H1 (cell line): ENCODE data around the gene TBC1D30. TPM values are rescaled to one million over a fixed set of nuclear protein-coding genes. Genes with fewer than 3 reads are reported as not detected.

Experiments used
- CTCF ChIA-PET: fragments of 300-600 bp; sonication (Branson Sonifier 250); formaldehyde crosslinking; loops from one replicate; lab custom pipeline; 2021; ENCODE audit not compliant: partially characterized antibody; lab: Charles Lee
- POLR2A ChIA-PET: fragments of 300-600 bp; sonication (Branson Sonifier 250); formaldehyde crosslinking; loops from one replicate; lab custom pipeline; 2021; ENCODE audit warnings: inconsistent platforms; ENCODE audit not compliant: partially characterized antibody; lab: Charles Lee
- DNase-seq, 2 experiments: peaks; one replicate each; pipeline versions ENCODE4 v3.0.0 to v3.0.0-alpha.2; 2010 to 2022; ENCODE audit warnings: low spot score in 2 of 2, low read depth in 1 of 2, mixed read lengths in 1 of 2
- FAIRE-seq: peaks from 2 replicates; lab custom pipeline; 2011; peaks lifted over from hg19 to GRCh38; lab: Jason Lieb, UNC
- H2AFZ ChIP-seq: 2 replicates; pipeline ENCODE4 v1.8.1; 2012; ENCODE audit warnings: low read length, inconsistent platforms
- H2AK5ac ChIP-seq: 2 replicates; pipeline ENCODE4 v1.6.1; 2013; ENCODE audit warnings: low read depth, low read length
- H2BK120ac ChIP-seq: replicated peaks from 2 replicates; pipeline ENCODE3; 2013; ENCODE audit warnings: low read depth, low read length, inconsistent platforms
- H2BK12ac ChIP-seq: 2 replicates; pipeline ENCODE4 v1.6.1; 2013; ENCODE audit warnings: low read depth, low read length
- H2BK15ac ChIP-seq: 2 replicates; pipeline ENCODE4 v1.6.1; 2013; ENCODE audit warnings: low read length
- H2BK20ac ChIP-seq: 2 replicates; pipeline ENCODE4 v1.6.1; 2013; ENCODE audit warnings: low read length
- H2BK5ac ChIP-seq: 2 replicates; pipeline ENCODE4 v1.6.1; 2013; ENCODE audit warnings: low read depth, low read length
- H3K14ac ChIP-seq: 2 replicates; pipeline ENCODE4 v1.6.1; 2013; ENCODE audit warnings: inconsistent platforms; ENCODE audit not compliant: insufficient read length
- H3K18ac ChIP-seq: 2 replicates; pipeline ENCODE4 v1.6.1; 2013; ENCODE audit warnings: low read length; ENCODE audit errors: extremely low read depth
- H3K23ac ChIP-seq: 2 replicates; pipeline ENCODE4 v1.6.1; 2013; ENCODE audit warnings: inconsistent platforms; ENCODE audit not compliant: insufficient read length
- H3K23me2 ChIP-seq: 2 replicates; pipeline ENCODE4 v1.6.1; 2013; ENCODE audit warnings: low read depth, low read length
- H3K27ac ChIP-seq: 2 replicates; pipeline ENCODE4 v1.6.1; 2011; ENCODE audit warnings: low read depth, low read length, inconsistent platforms
- H3K27me3 ChIP-seq, 4 experiments: replicated peaks in 1 of 4; 1 replicate in 1 of 4; 2 replicates in 3 of 4; pipeline versions ENCODE4 v1.6.1 to v1.8.1; 2011 to 2013; ENCODE audit warnings: low read length in 3 of 4, mild to moderate bottlenecking in 3 of 4, inconsistent platforms in 2 of 4, mixed read lengths in 2 of 4, moderate library complexity in 1 of 4; ENCODE audit not compliant: control insufficient read depth in 3 of 4, insufficient read depth in 3 of 4; ENCODE audit errors: extremely low read depth in 1 of 4
- H3K36me3 ChIP-seq, 4 experiments: 2 replicates each; pipeline versions ENCODE4 v1.6.1 to v1.8.1; 2011 to 2013; ENCODE audit warnings: mild to moderate bottlenecking in 4 of 4, low read length in 3 of 4, moderate library complexity in 2 of 4, control low read depth in 1 of 4, inconsistent platforms in 1 of 4; ENCODE audit not compliant: insufficient read depth in 4 of 4, control insufficient read depth in 2 of 4
- H3K4ac ChIP-seq: replicated peaks from 2 replicates; pipeline ENCODE3; 2013; ENCODE audit warnings: low read length, low read depth, mixed read lengths, inconsistent platforms; ENCODE audit not compliant: insufficient read length
- H3K4me1 ChIP-seq, 4 experiments: replicated peaks in 1 of 4; 1 replicate in 1 of 4; 2 replicates in 3 of 4; pipeline versions ENCODE4 v1.6.1 to v1.8.1; 2011 to 2013; ENCODE audit warnings: low read length in 3 of 4, inconsistent platforms in 2 of 4, mixed read lengths in 1 of 4; ENCODE audit not compliant: insufficient read depth in 4 of 4, control insufficient read depth in 3 of 4
- H3K4me2 ChIP-seq, 2 experiments: 2 replicates each; pipeline versions ENCODE4 v1.6.1 to v1.8.1; 2011 to 2013; ENCODE audit warnings: low read depth in 2 of 2, low read length in 2 of 2, control low read depth in 1 of 2, inconsistent platforms in 1 of 2, mild to moderate bottlenecking in 1 of 2; ENCODE audit not compliant: insufficient read depth in 1 of 2
- H3K4me3 ChIP-seq, 4 experiments: fragments of 200-600, 300-600 bp in 1 of 4; sonication (generic), shearing (Covaris generic), sonication (Bioruptor Twin) in 1 of 4; 2 replicates each; pipeline versions ENCODE4 v1.5.1 to v1.8.1; 2011 to 2016; ENCODE audit warnings: low read length in 4 of 4, low read depth in 3 of 4, control low read depth in 2 of 4, inconsistent platforms in 2 of 4, mild to moderate bottlenecking in 2 of 4, mixed read lengths in 1 of 4, moderate library complexity in 1 of 4; ENCODE audit not compliant: insufficient read depth in 2 of 4; ENCODE audit errors: extremely low read depth in 1 of 4
- H3K56ac ChIP-seq: replicated peaks from 2 replicates; pipeline ENCODE3; 2013; ENCODE audit warnings: low read depth, mild to moderate bottlenecking, mixed read lengths, low read length, inconsistent platforms; ENCODE audit not compliant: insufficient read length
- H3K79me1 ChIP-seq: 2 replicates; pipeline ENCODE4 v1.6.1; 2013; ENCODE audit warnings: low read depth, low read length, control low read depth
- H3K79me2 ChIP-seq, 2 experiments: 2 replicates each; pipeline versions ENCODE4 v1.6.1 to v1.8.1; 2012 to 2013; ENCODE audit warnings: low read length in 2 of 2, mild to moderate bottlenecking in 2 of 2, inconsistent platforms in 1 of 2; ENCODE audit not compliant: insufficient read depth in 2 of 2, control insufficient read depth in 1 of 2
- H3K9ac ChIP-seq, 4 experiments: replicated peaks in 1 of 4; 1 replicate in 1 of 4; 2 replicates in 3 of 4; pipeline versions ENCODE4 v1.6.1 to v1.8.1; 2011 to 2013; ENCODE audit warnings: low read depth in 3 of 4, low read length in 3 of 4, control low read depth in 2 of 4, mild to moderate bottlenecking in 2 of 4, moderate library complexity in 2 of 4, inconsistent platforms in 1 of 4; ENCODE audit errors: extremely low read depth in 1 of 4
- H3K9me3 ChIP-seq, 2 experiments: 2 replicates each; pipeline versions ENCODE4 v1.6.1 to v1.8.1; 2012 to 2013; ENCODE audit warnings: mild to moderate bottlenecking in 2 of 2, moderate library complexity in 2 of 2, control low read depth in 1 of 2, inconsistent platforms in 1 of 2, low read depth in 1 of 2, low read length in 1 of 2, mixed read lengths in 1 of 2; ENCODE audit not compliant: insufficient read depth in 2 of 2
- H4K20me1 ChIP-seq, 2 experiments: replicated peaks in 1 of 2; 2 replicates each; pipeline versions ENCODE3 to v1.8.1; 2011 to 2013; ENCODE audit warnings: inconsistent platforms in 2 of 2, low read length in 2 of 2, mild to moderate bottlenecking in 1 of 2; ENCODE audit not compliant: insufficient read depth in 2 of 2, control insufficient read depth in 1 of 2
- H4K5ac ChIP-seq: 2 replicates; pipeline ENCODE4 v1.6.1; 2013; ENCODE audit warnings: low read length, low read depth, mixed read lengths, inconsistent platforms; ENCODE audit not compliant: insufficient read length
- H4K8ac ChIP-seq: 2 replicates; pipeline ENCODE4 v1.8.0; 2013; ENCODE audit warnings: mild to moderate bottlenecking, moderate library complexity, low read length, inconsistent platforms; ENCODE audit not compliant: insufficient read depth; ENCODE audit errors: extremely low read depth
- H4K91ac ChIP-seq: replicated peaks from 2 replicates; pipeline ENCODE3; 2013; ENCODE audit warnings: low read length, mixed read lengths, inconsistent platforms; ENCODE audit not compliant: insufficient read length
- WGBS, 2 experiments: shearing (Covaris generic) in 1 of 2; methylation state at CpG; one replicate each; pipeline versions ENCODE4 v1.1.6 to v1.1.7; 2013 to 2015; ENCODE audit warnings: low lambda C conversion rate in 2 of 2, mixed read lengths in 2 of 2, inconsistent platforms in 1 of 2, low coverage in 1 of 2, missing lambda C conversion rate in 1 of 2; ENCODE audit not compliant: insufficient replicate concordance in 2 of 2, insufficient coverage in 1 of 2, insufficient read length in 1 of 2; ENCODE audit errors: extremely low coverage in 1 of 2, missing lambda C conversion rate in 1 of 2; 5-methylcytosine and 5-hydroxymethylcytosine counted together
- polyA plus RNA-seq, 7 experiments: library from polyadenylated mRNA; depleted of rRNA in 3 of 7; stranded (reverse) in 5 of 7; unstranded in 2 of 7; fragments of >200 nt in 5 of 7; fragments of 200-250 nt in 2 of 7; gene quantifications; 1 replicate in 5 of 7; 2 replicates in 1 of 7; 4 replicates in 1 of 7; pipeline versions ENCODE4 v1.2.1 to v1.2.3, GENCODE V29; 2011 to 2013; ENCODE audit warnings: missing spikeins in 2 of 7, mixed read lengths in 2 of 7
- total RNA-seq: library from RNA; stranded (reverse); fragmentation: NEBNext Ultra II Directional; extraction: Animal tissue kit (Norgen Biotek cat#: 25700); gene quantifications from 2 replicates; pipeline ENCODE4 v1.2.1, GENCODE V29; 2021

Gene TBC1D30
- total and polyA plus RNA-seq, 2 of the 8 experiments (the other 6 are each of a cell fraction or from before 2014, with no cell fraction given): 2.8 to 5.5 TPM

GRCh38 chr12:64821116-64821630 lies 3.3 kb upstream of the TBC1D30 start:
- peaks cover 3 to 4% of the 10 kb centered on the region in 2 experiments for H4K20me1 ChIP-seq
- CTCF ChIA-PET: interaction anchor here (0.5 to 3.7 kb wide), 6 partner anchors 8 to 1322 kb away, joined by 3 to 29 read pairs (median 3); no protein-coding TSS in a partner anchor
- H3K4me1 ChIP-seq: peaks cover 0 to 16% (median 7%) of the 10 kb centered on the region in 4 experiments; a peak in 4 of 7 replicates
- DNase-seq: no peak
- no peak overlapping the region for H3K4me2 ChIP-seq
- no peak overlapping the region for H3K4ac ChIP-seq
- H3K56ac ChIP-seq: no peak overlapping the region
- H2AK5ac ChIP-seq: no peak overlapping the region
- WGBS, 2 experiments: 86% methylated on average over 5 of the region's 5 CpGs; no CpG with 5 or more reads in 1 of the 2 experiments
- no peak overlapping the region for H4K8ac ChIP-seq
- H3K27me3 ChIP-seq: peaks cover 20 to 30% (median 27%) of the 10 kb centered on the region in 4 experiments
- FAIRE-seq: no peak
- H2BK20ac ChIP-seq: no peak overlapping the region
- no peak overlapping the region for H2AFZ ChIP-seq
- no peak overlapping the region for H3K27ac ChIP-seq
- H3K18ac ChIP-seq: no peak overlapping the region
- no peaks in the 10 kb centered on the region for H3K36me3 ChIP-seq
- H3K23ac ChIP-seq: no peak overlapping the region
- H3K9me3 ChIP-seq: no peaks in the 10 kb centered on the region
- no peak overlapping the region for H3K9ac ChIP-seq
- peaks cover 17% of the 10 kb centered on the region; the same call in 1 of the 2 replicates for H3K23me2 ChIP-seq
- H3K14ac ChIP-seq: no peak overlapping the region
- H3K79me1 ChIP-seq: no peaks in the 10 kb centered on the region
- no peak overlapping the region for H2BK12ac ChIP-seq
- H2BK5ac ChIP-seq: no peak overlapping the region
- no peak overlapping the region for H2BK15ac ChIP-seq
- H4K5ac ChIP-seq: no peak overlapping the region
- H3K4me3 ChIP-seq: no peak overlapping the region
- H3K79me2 ChIP-seq: no peaks in the 10 kb centered on the region
- POLR2A ChIA-PET: no interaction called here
- H4K91ac ChIP-seq: no peak overlapping the region
- H2BK120ac ChIP-seq: no peak overlapping the region
